ENCODE results near the gene TXNL4A.
"Not testable (repeated sequence)": the region's sequence is repeated elsewhere in the genome, so short reads cannot be mapped to it uniquely, and the experiment has no call there.

Gene TXNL4A

GRCh38 chr18:80002468-80002867 is 14.1 kb upstream of the TXNL4A start:
- peaks cover 21% of the 10 kb centered on the region for H3K9me3 ChIP-seq (ENCODE audit: severe bottlenecking)
- H3K4me3 ChIP-seq (ENCODE audit: low read depth, low read length) = no peak overlapping the region
- no peaks in the 10 kb centered on the region for H3K36me3 ChIP-seq
- no peak for TF ChIP-seq CTCF (IDR thresholded peaks at IDR 0.05; ENCODE audit: low read depth, low read length)
- no peak for DNase-seq
- no peaks in the 10 kb centered on the region for H3K27me3 ChIP-seq (ENCODE audit: insufficient read depth, low read depth, severe bottlenecking)
- H3K27ac ChIP-seq = no peak overlapping the region

GRCh38 chr18:80000877-80001276 is 12.5 kb upstream of the TXNL4A start:
- no peak for TF ChIP-seq CTCF (IDR thresholded peaks at IDR 0.05; ENCODE audit: low read depth, low read length)
- DNase-seq = no peak
- H3K9me3 ChIP-seq (ENCODE audit: severe bottlenecking) = peaks cover 21% of the 10 kb centered on the region
- no peaks in the 10 kb centered on the region for H3K36me3 ChIP-seq
- H3K27me3 ChIP-seq (ENCODE audit: insufficient read depth, low read depth, severe bottlenecking) = no peaks in the 10 kb centered on the region
- no peak overlapping the region for H3K4me3 ChIP-seq (ENCODE audit: low read depth, low read length)
- no peak overlapping the region for H3K27ac ChIP-seq

GRCh38 chr18:79999701-80000100 is 11.3 kb upstream of the TXNL4A start:
- H3K27ac ChIP-seq; H3K4me3 ChIP-seq (ENCODE audit: low read depth, low read length); H3K27me3 ChIP-seq (ENCODE audit: insufficient read depth, low read depth, severe bottlenecking); H3K36me3 ChIP-seq; DNase-seq: not testable (repeated sequence)
- peaks cover 23% of the 10 kb centered on the region for H3K9me3 ChIP-seq (ENCODE audit: severe bottlenecking)

GRCh38 chr18:79991494-79991893 is 3.1 kb upstream of the TXNL4A start:
- H3K27ac ChIP-seq = no peak overlapping the region
- DNase-seq = no peak
- H3K4me3 ChIP-seq (ENCODE audit: low read depth, low read length) = no peak overlapping the region
- peaks cover 6% of the 10 kb centered on the region for H3K9me3 ChIP-seq (ENCODE audit: severe bottlenecking)
- H3K27me3 ChIP-seq (ENCODE audit: insufficient read depth, low read depth, severe bottlenecking) = no peaks in the 10 kb centered on the region
- TF ChIP-seq CTCF (IDR thresholded peaks at IDR 0.05; ENCODE audit: low read depth, low read length) = no peak
- peaks cover 9% of the 10 kb centered on the region for H3K36me3 ChIP-seq

GRCh38 chr18:79989195-79989497 is 783 bp upstream of the TXNL4A start:
- Histone ChIP-seq H3K27ac (peak overlapping the region; percentile 92), H3K9me3 (ENCODE audit: severe bottlenecking) (peaks cover 2% of the 10 kb centered on the region), H3K27me3 (ENCODE audit: insufficient read depth, low read depth, severe bottlenecking) (no peaks in the 10 kb centered on the region), H3K36me3 (peaks cover 33% of the 10 kb centered on the region), H3K4me3 (ENCODE audit: low read depth, low read length) (peak overlapping the region; percentile 92)
- DNase-seq = peak; percentile 49
- no peak for TF ChIP-seq CTCF (IDR thresholded peaks at IDR 0.05; ENCODE audit: low read depth, low read length)

- peak; percentile 56 for TF ChIP-seq CTCF (IDR thresholded peaks at IDR 0.05; ENCODE audit: low read depth, low read length)
- Histone ChIP-seq H3K36me3 (peaks cover 43% of the 10 kb centered on the region), H3K9me3 (ENCODE audit: severe bottlenecking) (no peaks in the 10 kb centered on the region), H3K27ac (peak overlapping the region; percentile 92), H3K27me3 (ENCODE audit: insufficient read depth, low read depth, severe bottlenecking) (no peaks in the 10 kb centered on the region), H3K4me3 (ENCODE audit: low read depth, low read length) (peak overlapping the region; percentile 92)
- DNase-seq = peak; percentile 73
These were observed 302 bp downstream of the TXNL4A start for GRCh38 chr18:79988071-79988450.
